PFSK-1 (cell line): ENCODE data around the gene ATXN7L1.

Experiments
- FOXP2 ChIP-seq: optimal IDR thresholded peaks from 2 replicates; pipeline ENCODE3; 2011; ENCODE audit warnings: borderline replicate concordance, control low read depth, inconsistent platforms; ENCODE audit not compliant: insufficient read depth; ENCODE audit errors: extremely low read length, extremely low read depth
- POLR2AphosphoS5 ChIP-seq: IDR thresholded peaks from 2 replicates; pipeline ENCODE4 v1.6.1; 2012; ENCODE audit warnings: low read depth, mild to moderate bottlenecking, control low read depth, low read length, moderate library complexity
- SIN3A ChIP-seq: IDR thresholded peaks from 2 replicates; pipeline ENCODE4 v1.6.1; 2012; ENCODE audit warnings: mild to moderate bottlenecking, low read length, moderate library complexity, borderline replicate concordance; ENCODE audit not compliant: insufficient read depth
- TAF1 ChIP-seq: IDR thresholded peaks from 2 replicates; pipeline ENCODE4 v1.6.1; 2012; ENCODE audit warnings: low read length, control low read depth, borderline replicate concordance; ENCODE audit not compliant: insufficient read depth
- TF ChIP-seq, protein P1 (sequence below), 2 experiments: IDR thresholded peaks; 2 replicates each; pipeline versions ENCODE4 v1.6.1 to v1.8.0; 2011 to 2012; ENCODE audit warnings: low read depth in 2 of 2, low read length in 2 of 2, control low read depth in 1 of 2, inconsistent platforms in 1 of 2, mild to moderate bottlenecking in 1 of 2, moderate library complexity in 1 of 2; ENCODE audit not compliant: insufficient read depth in 1 of 2

Gene ATXN7L1

DNA sequence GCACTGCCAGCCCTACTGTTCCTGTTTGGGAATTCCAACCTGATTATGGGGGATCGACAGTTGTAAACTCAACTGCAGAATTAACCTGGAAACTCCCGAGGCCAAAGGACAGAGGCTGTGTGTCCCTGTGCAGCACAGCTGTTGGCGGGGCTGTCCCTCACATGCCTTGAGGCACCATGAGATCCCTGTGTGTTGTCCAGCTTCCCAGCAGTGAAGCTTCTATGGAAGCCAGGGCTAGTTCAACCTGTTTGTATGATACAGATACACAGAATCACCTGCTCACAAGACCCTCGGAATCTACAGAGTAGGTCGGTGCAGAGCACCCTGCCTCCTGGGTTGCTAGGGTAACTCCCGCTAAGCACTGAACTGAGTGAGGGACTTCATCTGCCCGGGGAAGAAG, 234.1 kb downstream of the ATXN7L1 start:
- TF ChIP-seq FOXP2 (no peak), POLR2AphosphoS5 (no peak), SIN3A (no peak), TAF1 (no peak)
- TF ChIP-seq, protein P1, sequence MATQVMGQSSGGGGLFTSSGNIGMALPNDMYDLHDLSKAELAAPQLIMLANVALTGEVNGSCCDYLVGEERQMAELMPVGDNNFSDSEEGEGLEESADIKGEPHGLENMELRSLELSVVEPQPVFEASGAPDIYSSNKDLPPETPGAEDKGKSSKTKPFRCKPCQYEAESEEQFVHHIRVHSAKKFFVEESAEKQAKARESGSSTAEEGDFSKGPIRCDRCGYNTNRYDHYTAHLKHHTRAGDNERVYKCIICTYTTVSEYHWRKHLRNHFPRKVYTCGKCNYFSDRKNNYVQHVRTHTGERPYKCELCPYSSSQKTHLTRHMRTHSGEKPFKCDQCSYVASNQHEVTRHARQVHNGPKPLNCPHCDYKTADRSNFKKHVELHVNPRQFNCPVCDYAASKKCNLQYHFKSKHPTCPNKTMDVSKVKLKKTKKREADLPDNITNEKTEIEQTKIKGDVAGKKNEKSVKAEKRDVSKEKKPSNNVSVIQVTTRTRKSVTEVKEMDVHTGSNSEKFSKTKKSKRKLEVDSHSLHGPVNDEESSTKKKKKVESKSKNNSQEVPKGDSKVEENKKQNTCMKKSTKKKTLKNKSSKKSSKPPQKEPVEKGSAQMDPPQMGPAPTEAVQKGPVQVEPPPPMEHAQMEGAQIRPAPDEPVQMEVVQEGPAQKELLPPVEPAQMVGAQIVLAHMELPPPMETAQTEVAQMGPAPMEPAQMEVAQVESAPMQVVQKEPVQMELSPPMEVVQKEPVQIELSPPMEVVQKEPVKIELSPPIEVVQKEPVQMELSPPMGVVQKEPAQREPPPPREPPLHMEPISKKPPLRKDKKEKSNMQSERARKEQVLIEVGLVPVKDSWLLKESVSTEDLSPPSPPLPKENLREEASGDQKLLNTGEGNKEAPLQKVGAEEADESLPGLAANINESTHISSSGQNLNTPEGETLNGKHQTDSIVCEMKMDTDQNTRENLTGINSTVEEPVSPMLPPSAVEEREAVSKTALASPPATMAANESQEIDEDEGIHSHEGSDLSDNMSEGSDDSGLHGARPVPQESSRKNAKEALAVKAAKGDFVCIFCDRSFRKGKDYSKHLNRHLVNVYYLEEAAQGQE (IDR thresholded peaks at IDR 0.05; ENCODE audit: insufficient read depth in 1 of 2, low read depth in 2 of 2, low read length in 2 of 2), result no peak

DNA sequence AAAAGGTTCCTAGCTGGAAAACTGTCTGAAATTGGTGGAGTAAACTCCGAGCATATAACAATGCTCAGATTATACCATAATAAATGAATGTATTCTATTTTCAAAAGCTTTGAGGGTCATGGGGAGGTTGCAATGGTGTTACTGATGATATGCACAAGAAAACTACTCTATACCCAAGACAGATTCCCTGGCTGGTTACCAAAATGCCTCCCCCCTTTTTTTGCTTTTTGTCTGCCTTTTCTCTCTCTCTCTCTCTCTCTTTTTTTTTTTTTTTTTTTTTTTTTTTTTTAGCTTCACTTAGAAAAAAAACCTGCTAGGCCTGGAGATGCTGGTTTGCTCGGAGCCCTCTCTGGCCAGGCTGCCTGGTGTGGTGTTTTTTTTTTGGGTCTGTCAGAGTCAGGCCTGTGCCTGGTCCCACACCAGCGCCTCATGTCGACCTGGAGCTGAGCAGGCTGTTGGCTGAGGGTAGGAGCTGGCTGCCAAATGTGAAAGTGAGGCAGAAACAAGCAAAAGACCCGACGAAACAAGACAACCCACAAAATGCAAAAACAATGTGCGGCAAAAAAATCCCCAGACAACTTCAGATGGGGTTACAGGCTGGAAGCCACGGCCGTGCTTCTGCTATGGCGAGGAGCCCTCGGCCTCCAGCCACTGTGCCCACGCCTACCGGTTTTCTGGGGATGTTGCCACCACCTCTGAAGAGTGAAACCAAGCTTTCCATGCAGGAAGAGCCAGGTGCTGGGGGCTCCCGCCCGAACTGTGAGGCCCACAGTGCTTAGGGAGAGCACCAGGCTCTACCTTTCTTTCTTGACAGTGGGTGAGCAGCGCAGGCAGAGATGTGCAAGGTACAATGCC, 235.2 kb downstream of the ATXN7L1 start:
- TF ChIP-seq POLR2AphosphoS5 (no peak), FOXP2 (no peak), SIN3A (no peak)
- TF ChIP-seq, protein P1 (IDR thresholded peaks at IDR 0.05; ENCODE audit: insufficient read depth in 1 of 2, low read depth in 2 of 2, low read length in 2 of 2), result no peak

DNA sequence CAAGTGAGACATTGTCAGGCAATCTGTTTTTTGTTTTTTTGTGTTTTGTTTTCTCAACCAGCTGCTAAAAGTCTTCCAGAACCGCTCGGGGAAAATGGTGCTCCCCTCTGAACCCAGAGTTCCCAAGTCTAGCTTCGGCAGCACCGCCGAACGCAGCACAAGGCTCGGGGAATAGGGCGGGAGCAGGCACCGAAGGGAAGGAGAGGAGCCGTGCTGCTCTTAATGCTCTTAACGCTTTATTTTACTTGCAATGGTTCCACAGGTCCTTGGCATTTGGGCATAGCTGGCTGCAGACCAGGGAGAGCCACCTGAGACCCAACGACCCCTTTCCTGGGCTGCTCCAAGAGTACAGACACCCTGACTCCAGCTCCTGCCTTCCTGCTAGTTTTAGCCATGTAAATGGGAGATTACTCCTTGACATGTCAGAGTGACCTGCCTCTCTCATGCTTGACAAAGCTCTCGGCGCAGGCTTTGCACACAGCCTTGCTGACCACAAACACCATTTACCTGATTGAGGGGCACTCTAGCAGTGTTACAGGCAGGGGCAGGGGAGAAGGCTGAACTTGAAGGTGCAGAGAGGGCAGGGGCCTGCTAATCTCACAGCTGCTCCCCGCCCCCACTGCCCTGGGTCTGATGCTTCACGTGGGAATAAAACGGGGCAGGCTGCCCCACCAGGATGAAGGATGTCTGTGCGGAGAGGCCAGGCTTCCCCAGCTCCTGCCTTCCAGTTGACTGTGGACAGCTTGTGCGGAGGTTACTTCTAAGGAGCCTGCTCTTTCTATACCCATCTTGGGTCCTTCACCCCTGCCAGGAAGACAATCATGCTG, 236.5 kb downstream of the ATXN7L1 start:
- TF ChIP-seq, protein P1 (IDR thresholded peaks at IDR 0.05; ENCODE audit: insufficient read depth in 1 of 2, low read depth in 2 of 2, low read length in 2 of 2), result no peak
- TF ChIP-seq FOXP2 (no peak), SIN3A (no peak), POLR2AphosphoS5 (no peak), TAF1 (no peak)

DNA sequence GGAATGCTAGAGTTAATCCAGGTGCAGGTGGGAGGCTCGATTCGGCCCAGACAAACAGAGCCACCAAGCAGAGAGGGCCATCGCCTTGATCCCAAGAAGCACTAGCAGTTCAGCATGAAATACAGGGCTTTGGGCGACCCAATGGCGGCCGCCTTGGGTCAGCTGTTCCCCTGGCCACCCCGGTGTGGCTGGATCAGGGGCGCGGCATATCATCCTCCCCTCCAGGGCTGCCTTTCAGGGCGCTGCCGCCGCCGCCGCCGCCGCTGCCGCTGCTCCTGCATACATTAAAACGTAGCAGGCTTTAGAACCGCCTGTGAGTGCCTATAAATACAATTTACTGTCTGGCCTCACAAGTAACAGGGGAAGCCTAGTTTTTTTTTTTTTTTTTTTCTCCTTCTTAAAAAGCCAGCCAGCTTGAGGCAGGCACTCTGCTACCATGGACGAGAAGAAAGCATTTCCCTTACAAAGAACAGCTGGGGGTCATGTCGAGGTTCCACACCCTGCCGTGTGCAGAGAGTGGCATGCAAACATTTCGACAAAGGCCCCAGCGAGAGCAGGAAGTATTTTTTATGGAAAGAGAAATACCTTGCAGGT, 237.4 kb downstream of the ATXN7L1 start:
- TF ChIP-seq POLR2AphosphoS5, result no peak

DNA sequence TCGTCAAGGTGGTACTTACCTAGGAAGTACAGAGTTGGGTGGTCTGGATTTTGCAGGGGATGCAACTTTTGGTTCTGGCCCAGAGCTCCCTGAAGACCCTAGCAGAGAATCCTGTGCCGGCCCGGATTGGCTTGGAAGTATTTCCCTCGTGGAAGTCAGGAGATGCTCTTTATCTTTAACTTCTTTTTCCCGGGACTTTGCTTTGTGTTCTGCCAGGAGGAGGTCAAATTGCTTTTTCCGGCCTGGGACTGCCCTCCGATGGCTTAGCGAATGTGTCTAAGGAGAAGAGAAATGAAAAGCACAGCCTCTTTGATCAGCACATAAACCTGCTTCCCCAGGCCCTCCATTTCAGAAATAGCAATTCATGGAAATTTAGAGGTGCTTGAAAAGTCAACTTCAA, 238.1 kb downstream of the ATXN7L1 start:
- TF ChIP-seq POLR2AphosphoS5, result no peak

DNA sequence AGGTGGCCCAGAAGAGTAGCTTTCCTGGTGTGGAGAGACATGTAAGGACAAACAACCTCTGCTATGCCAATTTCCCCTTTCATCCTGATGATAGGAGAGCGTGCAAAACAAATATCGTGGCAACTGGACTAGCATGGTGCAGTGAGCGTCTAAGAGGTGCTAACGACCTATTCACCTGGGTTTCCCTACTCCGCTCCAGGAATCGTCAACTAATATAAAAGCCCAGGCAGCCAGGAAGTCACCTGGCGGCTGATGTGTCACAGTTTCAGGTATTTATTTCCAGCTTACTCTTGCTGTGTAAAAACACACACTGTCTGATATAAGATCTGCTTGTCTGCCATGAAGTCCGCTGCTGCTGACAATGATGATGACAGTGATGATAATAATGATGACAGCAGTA, 238.6 kb downstream of the ATXN7L1 start:
- no peak for TF ChIP-seq TAF1
- no peak for TF ChIP-seq FOXP2
- no peak for TF ChIP-seq SIN3A
- TF ChIP-seq, protein P1 (IDR thresholded peaks at IDR 0.05; ENCODE audit: insufficient read depth in 1 of 2, low read depth in 2 of 2, low read length in 2 of 2), result no peak
- TF ChIP-seq POLR2AphosphoS5, result no peak
